ENCODE results near the gene SYS1. TPM values are rescaled to one million over a fixed set of nuclear protein-coding genes. Genes with fewer than 3 reads are reported as not detected.

Gene SYS1
- 25.7 and 34.5 TPM in 2 replicates for total RNA-seq

DNA sequence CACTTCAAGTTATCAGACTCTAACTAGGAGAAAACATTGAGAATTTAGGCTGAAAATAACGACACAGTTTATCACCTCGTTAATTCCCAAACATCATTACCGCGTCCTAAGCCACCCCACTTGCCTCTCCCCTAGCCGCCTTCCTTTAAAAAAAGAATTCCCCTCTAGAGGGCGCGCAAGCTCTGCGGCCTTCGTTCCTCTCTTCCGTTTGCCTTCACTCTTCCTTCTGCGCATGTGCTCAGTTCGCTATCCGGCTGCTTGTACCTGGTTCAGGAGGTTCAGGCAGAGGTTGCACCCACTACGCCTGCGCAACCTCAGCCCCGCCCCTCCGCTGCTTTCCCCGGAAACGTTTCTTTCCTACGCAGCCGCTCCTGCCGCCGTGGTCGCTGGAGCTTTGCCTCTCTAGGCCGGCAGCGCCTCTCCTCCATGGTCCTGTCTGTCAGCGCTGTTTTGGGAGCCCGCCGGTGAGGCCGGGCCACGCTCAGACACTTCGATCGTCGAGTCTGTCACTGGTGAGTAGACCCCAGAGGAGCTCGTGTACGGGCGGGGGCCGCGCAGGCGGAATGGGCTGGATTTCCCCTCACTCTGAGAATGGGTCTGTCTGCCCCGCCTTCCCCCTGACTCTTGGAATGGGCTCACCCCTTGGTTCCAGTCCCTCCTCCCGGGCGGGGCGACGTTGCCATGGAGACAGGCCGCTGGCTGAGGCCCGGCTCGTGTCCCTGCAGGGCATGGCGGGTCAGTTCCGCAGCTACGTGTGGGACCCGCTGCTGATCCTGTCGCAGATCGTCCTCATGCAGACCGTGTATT is at the start of gene SYS1:
TSS of gene SYS1 (plus strand) at position 353 of the 807 bp plus-strand sequence. CDS start at position 729, 376 bp downstream.

DNA sequence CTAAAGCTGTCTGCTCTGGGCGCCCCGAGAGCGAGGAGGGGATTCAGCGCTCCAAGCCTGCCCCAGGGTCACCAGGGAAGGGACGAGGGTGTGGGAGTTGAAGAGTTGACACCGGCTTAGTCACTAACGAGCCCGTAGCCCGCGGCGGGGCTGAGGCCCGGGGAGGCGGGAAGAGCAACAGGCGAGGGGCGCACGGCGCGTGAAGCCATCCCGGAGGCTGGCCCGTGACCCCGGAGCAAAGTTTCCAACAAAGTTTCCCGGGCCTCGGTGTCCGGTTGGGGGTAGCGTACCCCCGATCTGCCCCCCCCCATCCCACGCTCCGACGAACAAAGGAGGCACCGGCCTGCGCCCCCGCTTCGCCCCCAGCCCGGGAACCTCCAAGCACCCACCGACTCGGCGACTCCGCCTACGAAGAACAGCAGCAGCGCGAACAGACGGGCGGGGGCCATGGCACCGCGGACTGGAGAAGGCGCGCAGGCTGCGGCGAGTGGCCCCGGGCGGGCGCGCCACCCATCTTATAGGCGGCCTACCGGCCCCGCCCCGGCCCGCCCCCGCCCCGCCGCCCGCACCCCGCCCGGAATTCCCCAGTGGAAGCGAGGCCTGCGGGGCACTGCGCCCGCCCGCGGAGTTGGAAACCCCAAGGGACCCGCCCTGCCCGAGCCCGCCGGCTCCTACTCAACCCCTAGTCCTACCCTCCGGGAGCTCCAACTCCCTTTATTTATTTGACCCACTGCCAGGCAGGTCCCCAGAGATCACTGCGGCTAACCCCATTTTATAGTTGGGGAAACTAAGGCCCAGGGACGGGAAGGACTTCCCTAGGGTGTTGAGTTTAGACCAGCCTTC is 14.8 kb upstream of the SYS1 start, which contains the start of gene SDC4:
TSS of gene SDC4 (minus strand) at position 489 of the 843 bp plus-strand sequence. CDS start at position 449, 40 bp downstream.

DNA sequence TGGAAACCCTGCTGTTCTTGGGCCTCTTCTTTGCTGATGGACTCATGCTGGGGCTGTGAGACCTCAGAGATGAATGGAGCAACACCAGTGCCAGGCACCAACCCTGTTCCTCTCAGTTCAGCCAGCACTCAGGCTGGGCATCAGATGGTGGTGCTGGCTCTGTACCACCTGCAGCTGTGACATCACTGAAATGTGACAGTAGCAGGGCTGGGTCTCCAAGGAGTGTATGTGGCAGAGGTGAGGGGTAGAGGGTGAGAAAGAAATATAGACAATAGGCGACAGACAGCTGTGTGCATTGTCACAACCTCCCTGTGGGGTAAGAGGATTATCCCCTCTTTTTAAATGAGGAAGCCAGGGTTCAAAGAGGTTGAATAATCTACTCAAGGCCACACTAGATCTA is 15.2 kb downstream of the SYS1 start, which contains the start of gene TP53TG5:
TSS of gene TP53TG5 (minus strand) at position 135 of the 400 bp plus-strand sequence. CDS start at position 46, 89 bp downstream.

DNA sequence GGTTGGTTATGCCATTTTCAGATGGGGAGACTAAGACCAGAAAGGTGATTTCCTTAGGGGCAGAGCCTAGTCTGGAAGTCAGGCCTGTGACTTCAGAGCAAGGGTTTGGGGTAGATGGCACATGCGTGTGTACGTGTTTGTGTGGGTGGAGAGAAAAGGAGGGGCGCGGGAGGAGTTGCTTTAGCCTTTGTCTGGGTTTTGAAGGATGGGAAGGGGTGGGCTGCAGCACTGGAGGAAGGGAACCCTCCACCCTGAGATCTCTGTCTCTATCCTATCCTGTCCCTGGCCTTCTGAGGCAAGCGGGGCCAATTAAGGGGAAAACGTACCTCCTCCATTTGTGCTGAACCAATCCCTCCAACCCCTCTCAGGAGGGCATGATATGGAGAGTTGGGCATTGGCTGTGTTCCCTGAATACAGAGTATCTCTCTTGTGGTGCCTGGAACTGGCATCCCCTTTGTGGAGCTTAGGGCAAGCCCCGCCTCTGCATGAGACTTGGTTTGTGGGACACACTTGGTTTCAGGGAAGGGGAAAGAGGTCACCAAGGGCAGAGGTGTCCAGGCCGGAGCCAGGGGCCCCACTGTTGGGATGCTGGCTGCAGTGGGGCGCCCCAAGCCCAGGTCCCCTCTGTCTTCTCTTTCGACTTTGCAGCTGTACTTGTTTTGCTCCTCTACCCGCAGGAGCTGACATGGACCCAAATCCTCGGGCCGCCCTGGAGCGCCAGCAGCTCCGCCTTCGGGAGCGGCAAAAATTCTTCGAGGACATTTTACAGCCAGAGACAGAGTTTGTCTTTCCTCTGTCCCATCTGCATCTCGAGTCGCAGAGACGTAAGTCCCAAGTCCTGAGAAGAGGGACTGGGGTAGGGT is 45.1 kb downstream of the SYS1 start, which contains the start of gene DBNDD2:
TSS of gene DBNDD2 (plus strand) at position 507 of the 863 bp plus-strand sequence. CDS start at position 686, 179 bp downstream.

DNA sequence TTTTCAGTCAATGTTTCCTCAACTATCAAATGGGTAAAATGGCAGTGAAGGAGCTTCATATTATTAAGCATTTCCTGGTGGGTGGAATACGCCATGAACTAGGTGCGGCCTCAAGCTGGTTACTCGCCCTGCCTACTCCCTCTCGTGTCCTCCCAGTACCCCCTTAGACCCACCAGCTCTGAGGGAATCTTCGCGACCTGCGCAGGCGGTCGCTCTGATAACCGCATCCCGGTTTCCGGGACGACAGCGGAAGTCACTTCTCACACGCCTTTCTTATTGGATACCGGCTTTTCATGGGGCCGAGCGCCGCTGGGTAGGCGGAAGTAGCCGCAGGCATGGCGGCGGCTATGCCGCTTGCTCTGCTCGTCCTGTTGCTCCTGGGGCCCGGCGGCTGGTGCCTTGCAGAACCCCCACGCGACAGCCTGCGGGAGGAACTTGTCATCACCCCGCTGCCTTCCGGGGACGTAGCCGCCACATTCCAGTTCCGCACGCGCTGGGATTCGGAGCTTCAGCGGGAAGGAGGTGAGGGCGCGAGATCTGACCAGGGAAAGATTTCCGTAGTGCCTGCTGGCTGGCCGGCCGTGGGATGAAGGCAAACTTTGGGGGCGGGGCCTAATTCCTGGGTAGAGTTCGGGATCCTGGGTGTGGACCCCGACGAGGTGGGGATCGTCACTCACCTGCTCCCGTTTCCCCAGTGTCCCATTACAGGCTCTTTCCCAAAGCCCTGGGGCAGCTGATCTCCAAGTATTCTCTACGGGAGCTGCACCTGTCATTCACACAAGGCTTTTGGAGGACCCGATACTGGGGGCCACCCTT is 53.1 kb downstream of the SYS1 start, which contains the start of gene PIGT:
TSS of gene PIGT (plus strand) at position 320 of the 816 bp plus-strand sequence. CDS start at position 336, 16 bp downstream.

Other genes with a start within 250 kb of the SYS1 start
- gene WFDC5, start 248.0 kb upstream of the SYS1 start, total RNA-seq, result not detected in 2 replicates
- gene WFDC12, start 238.7 kb upstream of the SYS1 start, total RNA-seq, result not detected in 2 replicates
- gene PI3, start 188.3 kb upstream of the SYS1 start, total RNA-seq, result 0.32 TPM in 1 of 2 replicates, not detected in the other
- gene SEMG1, start 156.1 kb upstream of the SYS1 start, total RNA-seq, result not detected in 2 replicates
- gene SEMG2, start 141.8 kb upstream of the SYS1 start, total RNA-seq, result not detected in 2 replicates
- gene SLPI, start 108.6 kb upstream of the SYS1 start, total RNA-seq, result 11.7 and 12.4 TPM in 2 replicates
- not detected in 2 replicates for gene RBPJL, start 56.3 kb upstream of the SYS1 start, total RNA-seq
- not detected in 2 replicates for gene MATN4, start 54.9 kb upstream of the SYS1 start, total RNA-seq
- gene SDC4, start 14.7 kb upstream of the SYS1 start, total RNA-seq, result 353 and 389 TPM in 2 replicates
- not detected in 2 replicates for gene TP53TG5, start 15.2 kb downstream of the SYS1 start, total RNA-seq
- 4.1 and 4.5 TPM in 2 replicates for gene DBNDD2, start 45.1 kb downstream of the SYS1 start, total RNA-seq
- 46.9 and 52.1 TPM in 2 replicates for gene PIGT, start 53.0 kb downstream of the SYS1 start, total RNA-seq
- gene WFDC2, start 106.6 kb downstream of the SYS1 start, total RNA-seq, result 0.22 and 0.65 TPM in 2 replicates
- gene SPINT3, start 152.5 kb downstream of the SYS1 start, total RNA-seq, result not detected in 2 replicates
- not detected in 2 replicates for gene WFDC6, start 176.3 kb downstream of the SYS1 start, total RNA-seq
- not detected in 2 replicates for gene EPPIN, start 184.2 kb downstream of the SYS1 start, total RNA-seq
- gene WFDC8, start 216.1 kb downstream of the SYS1 start, total RNA-seq, result not detected in 2 replicates